Endothelial cell of umbilical vein (primary cell): ENCODE measurements around the gene FAM240B. TPM values are rescaled to one million over a fixed set of nuclear protein-coding genes. Genes with fewer than 3 reads are reported as not detected.
A peak's percentile ranks its signal among the peaks of the same experiment; 100 is the strongest.

Source experiments
- BruUV-seq: library from RNA; stranded (reverse); fragments of 400-500 nt; replicated peaks from 2 replicates; lab custom pipeline; 2021; lab: Mats Ljungman, UMichigan
- CTCF ChIA-PET: fragments of 300-600, 350-600 bp; sonication (Branson Sonifier 250); formaldehyde crosslinking; loops from one replicate; lab custom pipeline; 2021; ENCODE audit warnings: antibody characterized with exemption, inconsistent platforms; lab: Charles Lee
- POLR2A ChIA-PET: fragments of 300-600, 350-600 bp; sonication (Branson Sonifier 250); formaldehyde crosslinking; loops from one replicate; lab custom pipeline; 2021; ENCODE audit warnings: antibody characterized with exemption, inconsistent platforms; lab: Charles Lee
- DNase-seq: peaks from one replicate; pipeline ENCODE4 v3.0.0-alpha.2; 2011; ENCODE audit warnings: low read depth, low spot score
- FAIRE-seq: peaks from 2 replicates; lab custom pipeline; 2011; peaks lifted over from hg19 to GRCh38; lab: Jason Lieb, UNC
- H2AFZ ChIP-seq: 2 replicates; pipeline ENCODE4 v1.6.0; 2012; ENCODE audit warnings: low read depth, low read length, control low read depth, inconsistent platforms
- H3K27ac ChIP-seq: 2 replicates; pipeline ENCODE4 v1.5.1; 2011; ENCODE audit warnings: low read depth, mild to moderate bottlenecking, control low read depth, low read length, moderate library complexity; ENCODE audit not compliant: insufficient read depth
- H3K27me3 ChIP-seq, 2 experiments: 2 replicates each; pipeline versions ENCODE4 v1.6.0 to v1.6.1; 2011; ENCODE audit warnings: low read length in 2 of 2, mixed read lengths in 1 of 2; ENCODE audit not compliant: control insufficient read depth in 2 of 2, insufficient read depth in 2 of 2
- H3K36me3 ChIP-seq, 2 experiments: 2 replicates in 1 of 2; 3 replicates in 1 of 2; pipeline ENCODE4 v1.5.1; 2011; ENCODE audit warnings: low read length in 2 of 2, mild to moderate bottlenecking in 1 of 2, moderate library complexity in 1 of 2; ENCODE audit not compliant: control insufficient read depth in 2 of 2, insufficient read depth in 2 of 2; ENCODE audit errors: extremely low read depth in 1 of 2
- H3K4me1 ChIP-seq: 3 replicates; pipeline ENCODE4 v1.5.1; 2011; ENCODE audit warnings: mild to moderate bottlenecking, low read length; ENCODE audit not compliant: control insufficient read depth, insufficient read depth; ENCODE audit errors: extremely low read depth
- H3K4me2 ChIP-seq: 2 replicates; pipeline ENCODE4 v1.6.1; 2011; ENCODE audit warnings: low read length, control low read depth, mixed read lengths; ENCODE audit not compliant: insufficient read depth
- H3K4me3 ChIP-seq, 3 experiments: fragments of 200-600 bp in 1 of 3; sonication (generic), shearing (Covaris generic) in 1 of 3; replicated peaks in 1 of 3; 2 replicates each; pipeline ENCODE4 v1.5.1; 2011 to 2016; ENCODE audit warnings: control low read depth in 3 of 3, low read length in 3 of 3, mild to moderate bottlenecking in 2 of 3, inconsistent platforms in 1 of 3, low read depth in 1 of 3, moderate library complexity in 1 of 3; ENCODE audit not compliant: insufficient read depth in 1 of 3
- H3K79me2 ChIP-seq: 2 replicates; pipeline ENCODE4 v1.6.0; 2012; ENCODE audit warnings: low read length, inconsistent platforms; ENCODE audit not compliant: control insufficient read depth, insufficient read depth
- H3K9ac ChIP-seq: replicated peaks from 2 replicates; pipeline ENCODE3; 2011; ENCODE audit warnings: low read length, control low read depth; ENCODE audit not compliant: insufficient read depth; ENCODE audit errors: extremely low read depth
- H3K9me1 ChIP-seq: replicated peaks from 3 replicates; pipeline ENCODE4 v1.6.0; 2011; ENCODE audit warnings: mild to moderate bottlenecking, low read length; ENCODE audit not compliant: control insufficient read depth, insufficient read depth; ENCODE audit errors: extremely low read depth
- H3K9me3 ChIP-seq: replicated peaks from 2 replicates; pipeline ENCODE4 v1.5.1; 2012; ENCODE audit warnings: low read length, inconsistent platforms; ENCODE audit not compliant: control insufficient read depth, insufficient read depth
- H4K20me1 ChIP-seq: replicated peaks from 2 replicates; pipeline ENCODE3; 2011; ENCODE audit warnings: mild to moderate bottlenecking, low read length; ENCODE audit not compliant: control insufficient read depth, insufficient read depth; ENCODE audit errors: extremely low read depth
- CTCF ChIP-seq, 2 donors: IDR thresholded peaks; 1 replicate in 1 of 2; 2 replicates in 1 of 2; pipeline ENCODE4 v1.5.1; 2011; ENCODE audit warnings: low read length in 2 of 2, mild to moderate bottlenecking in 2 of 2, moderate library complexity in 2 of 2, control low read depth in 1 of 2, inconsistent platforms in 1 of 2, low read depth in 1 of 2; ENCODE audit not compliant: insufficient read depth in 1 of 2; ENCODE audit errors: extremely low read depth in 1 of 2
- GATA2 ChIP-seq: IDR thresholded peaks from 2 replicates; pipeline ENCODE4 v1.7.0; 2011; ENCODE audit warnings: low read depth, mild to moderate bottlenecking, moderate library complexity, mixed read lengths, low read length; ENCODE audit not compliant: insufficient read length, insufficient read depth
- JUN ChIP-seq: IDR thresholded peaks from 2 replicates; pipeline ENCODE4 v1.6.1; 2011; ENCODE audit warnings: borderline replicate concordance, low read depth; ENCODE audit not compliant: insufficient read length, insufficient read depth
- dilution Hi-C: fragments of 300-500 bp; cut with MboI; formaldehyde crosslinking; loops from one replicate; pipeline ENCODE4 v1.15.0; 2019; ENCODE audit warnings: low sequenced_read_pairs; ENCODE audit not compliant: extremely low pct_ligation_motif_present
- intact Hi-C: fragments of 100-400 bp; cut with micrococcal nuclease; formaldehyde crosslinking; loops from one replicate; pipeline ENCODE4 v1.10.0; 2022
- polyA plus RNA-seq, 4 experiments: library from polyadenylated mRNA; depleted of rRNA in 3 of 4; stranded (reverse) in 3 of 4; unstranded in 1 of 4; fragments of >200 nt; gene quantifications; 2 replicates each; pipeline versions ENCODE4 v1.2.1 to v1.2.3, GENCODE V29; 2011 to 2012; ENCODE audit warnings: missing spikeins in 1 of 4
- total RNA-seq: library from RNA; stranded (reverse); gene quantifications from 2 replicates; pipeline ENCODE4 v1.2.3, GENCODE V29; 2021

The FAM240B gene
- total and polyA plus RNA-seq, 2 donors (not counting 3 experiments of a cell fraction or from before 2014, with no cell fraction given): not detected

GRCh38 chr9:38732885-38733284 is 13.0 kb upstream of the FAM240B start:
- H4K20me1 ChIP-seq: no peaks in the 10 kb centered on the region
- H3K27ac ChIP-seq: no peak overlapping the region
- no peak overlapping the region for H3K4me3 ChIP-seq
- ChIA-PET POLR2A (no interaction called here), CTCF (interaction anchor here (0.6 kb wide), 1 partner anchor 371 kb away, joined by 3 read pairs; no protein-coding TSS in a partner anchor)
- no peak overlapping the region for H2AFZ ChIP-seq
- dilution Hi-C loops: no loop called here
- no peak overlapping the region for H3K9ac ChIP-seq
- H3K9me1 ChIP-seq: no peaks in the 10 kb centered on the region
- no peak overlapping the region for H3K4me2 ChIP-seq
- FAIRE-seq (no peak), DNase-seq (no peak)
- no peaks in the 10 kb centered on the region for H3K9me3 ChIP-seq
- intact Hi-C loops: no loop called here
- no peaks in the 10 kb centered on the region for H3K27me3 ChIP-seq
- no peaks in the 10 kb centered on the region for H3K36me3 ChIP-seq
- no peaks in the 10 kb centered on the region for H3K79me2 ChIP-seq
- H3K4me1 ChIP-seq: no peaks in the 10 kb centered on the region
- no TSS peak for BruUV-seq
- no peak for TF ChIP-seq JUN

GRCh38 chr9:38727497-38728001 is 7.6 kb upstream of the FAM240B start:
- no TSS peak for BruUV-seq
- TF ChIP-seq GATA2 (no peak), CTCF (IDR thresholded peaks at IDR 0.05; ENCODE audit: extremely low read depth in 1 of 2, insufficient read depth in 1 of 2, low read depth in 1 of 2, low read length in 2 of 2) (peak; percentile 43 to 51)
- dilution Hi-C loops (no loop called here), intact Hi-C loops (no loop called here)
- Histone ChIP-seq H3K9me3 (no peaks in the 10 kb centered on the region), H3K4me3 (no peak overlapping the region), H3K79me2 (no peaks in the 10 kb centered on the region), H3K27me3 (no peaks in the 10 kb centered on the region), H2AFZ (peak overlapping the region; percentile 6), H3K9me1 (no peaks in the 10 kb centered on the region), H3K27ac (no peak overlapping the region), H3K4me2 (no peak overlapping the region), H4K20me1 (no peaks in the 10 kb centered on the region), H3K4me1 (no peaks in the 10 kb centered on the region), H3K36me3 (no peaks in the 10 kb centered on the region), H3K9ac (no peak overlapping the region)
- ChIA-PET POLR2A (no interaction called here), CTCF (interaction anchor here (0.6 to 1.7 kb wide), 7 partner anchors 9 to 421 kb away, joined by 3 to 8 read pairs (median 3); no protein-coding TSS in a partner anchor)
- DNase-seq: peak; percentile 59
- peak; percentile 26 for FAIRE-seq
